Naive thymus-derived CD4-positive, alpha-beta T cell (primary cell): Measurements from ENCODE around the gene SLC25A39. TPM values are rescaled to one million over a fixed set of nuclear protein-coding genes. Genes with fewer than 3 reads are reported as not detected.

Experiments used
- ATAC-seq: fragments of 150-1000 bp; cut with Tn5 transposase; 2 replicates; pipeline ENCODE4 v1.10.0; 2021; ENCODE audit warnings: mild to moderate bottlenecking, moderate library complexity
- CTCF ChIA-PET: fragments of 350-600 bp; sonication (Branson Sonifier 250); formaldehyde crosslinking; loops from one replicate; lab custom pipeline; 2021; ENCODE audit warnings: antibody characterized with exemption; lab: Charles Lee
- POLR2A ChIA-PET: fragments of 350-600 bp; sonication (Branson Sonifier 250); formaldehyde crosslinking; loops from one replicate; lab custom pipeline; 2021; ENCODE audit warnings: antibody characterized with exemption, inconsistent platforms; lab: Charles Lee
- DNase-seq, 9 donors: peaks; one replicate each; pipeline versions ENCODE4 v3.0.0 to v3.0.0-alpha.2; 2020 to 2022; ENCODE audit warnings: mixed read lengths in 1 of 9
- H3K27ac ChIP-seq: one replicate; pipeline ENCODE4 v1.7.0; 2013; ENCODE audit warnings: mild to moderate bottlenecking, low read depth, low read length, moderate library complexity
- H3K27me3 ChIP-seq, 2 donors: one replicate each; pipeline ENCODE4 v1.7.0; 2013; ENCODE audit warnings: low read length in 2 of 2, mild to moderate bottlenecking in 2 of 2, moderate library complexity in 2 of 2; ENCODE audit not compliant: control insufficient read depth in 2 of 2, insufficient read depth in 2 of 2
- H3K36me3 ChIP-seq, 3 experiments: 1 replicate in 2 of 3; 2 replicates in 1 of 3; pipeline ENCODE4 v1.7.0; 2013; ENCODE audit warnings: low read length in 3 of 3, mild to moderate bottlenecking in 3 of 3, moderate library complexity in 1 of 3; ENCODE audit not compliant: insufficient read depth in 3 of 3, control insufficient read depth in 2 of 3
- H3K4me1 ChIP-seq, 2 donors: one replicate each; pipeline ENCODE4 v1.7.0; 2013; ENCODE audit warnings: low read length in 2 of 2, mild to moderate bottlenecking in 2 of 2, moderate library complexity in 1 of 2; ENCODE audit not compliant: control insufficient read depth in 2 of 2, insufficient read depth in 2 of 2
- H3K4me3 ChIP-seq: 2 replicates; pipeline ENCODE4 v1.7.0; 2013; ENCODE audit warnings: mild to moderate bottlenecking, low read length
- H3K9me3 ChIP-seq, 3 experiments: 1 replicate in 2 of 3; 2 replicates in 1 of 3; pipeline ENCODE4 v1.7.0; 2013; ENCODE audit warnings: low read length in 3 of 3; ENCODE audit not compliant: control insufficient read depth in 2 of 3
- H3K27ac Mint-ChIP-seq, 9 donors: one replicate each; pipeline ENCODE4 v1.8.0; 2020 to 2022; ENCODE audit warnings: mixed read lengths in 9 of 9, mild to moderate bottlenecking in 8 of 9, moderate library complexity in 5 of 9, inconsistent platforms in 2 of 9
- H3K27me3 Mint-ChIP-seq, 5 donors: one replicate each; pipeline ENCODE4 v1.8.0; 2021 to 2022; ENCODE audit warnings: mixed read lengths in 5 of 5, mild to moderate bottlenecking in 1 of 5
- H3K36me3 Mint-ChIP-seq, 5 donors: one replicate each; pipeline ENCODE4 v1.8.0; 2020 to 2022; ENCODE audit warnings: mixed read lengths in 5 of 5, mild to moderate bottlenecking in 3 of 5, inconsistent platforms in 1 of 5
- H3K4me1 Mint-ChIP-seq, 7 donors: one replicate each; pipeline ENCODE4 v1.8.0; 2020 to 2022; ENCODE audit warnings: mixed read lengths in 7 of 7, mild to moderate bottlenecking in 3 of 7, inconsistent platforms in 1 of 7
- H3K4me3 Mint-ChIP-seq, 10 donors: one replicate each; pipeline ENCODE4 v1.8.0; 2020 to 2022; ENCODE audit warnings: mild to moderate bottlenecking in 10 of 10, mixed read lengths in 10 of 10, moderate library complexity in 6 of 10, inconsistent platforms in 2 of 10
- H3K9me3 Mint-ChIP-seq, 11 donors: one replicate each; pipeline ENCODE4 v1.8.0; 2020 to 2022; ENCODE audit warnings: mixed read lengths in 11 of 11, mild to moderate bottlenecking in 4 of 11, inconsistent platforms in 1 of 11, moderate library complexity in 1 of 11
- intact Hi-C, 2 donors: fragments of 100-400 bp; cut with micrococcal nuclease; formaldehyde crosslinking; loops; one replicate each; pipeline ENCODE4 v1.15.1; 2023
- polyA plus RNA-seq, 2 donors: library from polyadenylated mRNA; unstranded; fragments of 300-500 nt; fragmentation: Illumina TruSeq; gene quantifications; one replicate each; pipeline ENCODE4 v1.2.3, GENCODE V29; 2021
- total RNA-seq, 6 experiments: library from RNA in 5 of 6; stranded (reverse) in 5 of 6; gene quantifications; 1 replicate in 5 of 6; 2 replicates in 1 of 6; pipeline ENCODE4 v1.2.3 and lab custom pipeline; 2021 to 2026

SLC25A39 gene
- total and polyA plus RNA-seq, 7 experiments from 2014 or later = 75.4 to 155 (median 104) TPM

- DNase-seq (no peak), ATAC-seq (no peak)
- peaks cover 0 to 50% (median 12%) of the 10 kb centered on the region in 5 donors for H3K27me3 Mint-ChIP-seq
- no peaks in the 10 kb centered on the region for H3K9me3 Mint-ChIP-seq
- H3K4me3 Mint-ChIP-seq = no peak overlapping the region
- peaks cover 6 to 13% (median 8%) of the 10 kb centered on the region in 7 donors for H3K4me1 Mint-ChIP-seq
- no peaks in the 10 kb centered on the region for H3K36me3 Mint-ChIP-seq
- Histone ChIP-seq H3K4me3 (no peak overlapping the region), H3K27me3 (no peaks in the 10 kb centered on the region), H3K4me1 (no peaks in the 10 kb centered on the region), H3K9me3 (no peaks in the 10 kb centered on the region), H3K27ac (no peak overlapping the region), H3K36me3 (no peaks in the 10 kb centered on the region)
- CTCF ChIA-PET = no interaction called here
- POLR2A ChIA-PET = interaction anchor here (0.6 kb wide), 2 partner anchors 26 to 454 kb away, joined by 3 read pairs; no protein-coding TSS in a partner anchor
- intact Hi-C loops = no loop called here
- no peak overlapping the region for H3K27ac Mint-ChIP-seq
Observed at GRCh38 chr17:44360826-44361225, 36.2 kb upstream of the SLC25A39 start.

GRCh38 chr17:44360144-44360533, 35.5 kb upstream of the SLC25A39 start:
- ChIA-PET CTCF (no interaction called here), POLR2A (no interaction called here)
- no peak overlapping the region for H3K27ac ChIP-seq
- Mint-ChIP-seq H3K4me3 (no peak overlapping the region), H3K27ac (no peak overlapping the region), H3K36me3 (no peaks in the 10 kb centered on the region), H3K27me3 (peaks cover 0 to 48% (median 7%) of the 10 kb centered on the region in 5 donors), H3K9me3 (no peaks in the 10 kb centered on the region), H3K4me1 (peaks cover 7 to 13% (median 9%) of the 10 kb centered on the region in 7 donors)
- ATAC-seq = no peak
- intact Hi-C loops = no loop called here
- H3K27me3 ChIP-seq = no peaks in the 10 kb centered on the region
- no peak overlapping the region for H3K4me3 ChIP-seq
- no peak for DNase-seq
- no peaks in the 10 kb centered on the region for H3K4me1 ChIP-seq
- H3K9me3 ChIP-seq = no peaks in the 10 kb centered on the region
- no peaks in the 10 kb centered on the region for H3K36me3 ChIP-seq

- no peak for ATAC-seq
- Histone ChIP-seq H3K27me3 (no peaks in the 10 kb centered on the region), H3K9me3 (no peaks in the 10 kb centered on the region), H3K27ac (no peak overlapping the region), H3K36me3 (no peaks in the 10 kb centered on the region), H3K4me3 (no peak overlapping the region), H3K4me1 (no peaks in the 10 kb centered on the region)
- CTCF ChIA-PET = no interaction called here
- H3K9me3 Mint-ChIP-seq = no peaks in the 10 kb centered on the region
- POLR2A ChIA-PET = no interaction called here
- DNase-seq = no peak
- H3K36me3 Mint-ChIP-seq = no peaks in the 10 kb centered on the region
- H3K27ac Mint-ChIP-seq = no peak overlapping the region
- H3K4me3 Mint-ChIP-seq = no peak overlapping the region
- intact Hi-C loops = no loop called here
- H3K4me1 Mint-ChIP-seq = peaks cover 7 to 13% (median 8%) of the 10 kb centered on the region in 7 donors
- peaks cover 0 to 44% (median 1%) of the 10 kb centered on the region in 5 donors for H3K27me3 Mint-ChIP-seq
Observed at GRCh38 chr17:44359458-44360143, 35.0 kb upstream of the SLC25A39 start.

- Histone ChIP-seq H3K4me3 (no peak overlapping the region), H3K36me3 (no peaks in the 10 kb centered on the region), H3K27ac (no peak overlapping the region), H3K4me1 (no peaks in the 10 kb centered on the region), H3K27me3 (no peaks in the 10 kb centered on the region), H3K9me3 (no peaks in the 10 kb centered on the region)
- ATAC-seq (no peak), DNase-seq (no peak)
- Mint-ChIP-seq H3K9me3 (no peaks in the 10 kb centered on the region), H3K4me3 (no peak overlapping the region), H3K27me3 (peaks cover 0 to 40% (median 0%) of the 10 kb centered on the region in 5 donors), H3K4me1 (peaks cover 7 to 10% (median 8%) of the 10 kb centered on the region in 7 donors), H3K27ac (peak overlapping the region in 3 of 9 donors; percentile 8 to 52 (median 12)), H3K36me3 (no peaks in the 10 kb centered on the region)
- CTCF ChIA-PET = interaction anchor here (0.5 to 1.2 kb wide), 2 partner anchors 14 to 98 kb away, joined by 3 to 4 read pairs; partner anchors contain the start of gene GRN
- POLR2A ChIA-PET = no interaction called here
- intact Hi-C loops = no loop called here
Observed at GRCh38 chr17:44359006-44359405, 34.4 kb upstream of the SLC25A39 start.

- Histone ChIP-seq H3K36me3 (no peaks in the 10 kb centered on the region), H3K27me3 (no peaks in the 10 kb centered on the region), H3K27ac (no peak overlapping the region), H3K9me3 (no peaks in the 10 kb centered on the region), H3K4me1 (no peaks in the 10 kb centered on the region), H3K4me3 (no peak overlapping the region)
- Mint-ChIP-seq H3K36me3 (peaks cover 0 to under 1% (median 0%) of the 10 kb centered on the region in 5 donors), H3K27me3 (peaks cover 0 to 37% (median 0%) of the 10 kb centered on the region in 5 donors), H3K27ac (no peak overlapping the region), H3K9me3 (no peaks in the 10 kb centered on the region), H3K4me1 (peaks cover 5 to 9% (median 8%) of the 10 kb centered on the region in 7 donors), H3K4me3 (no peak overlapping the region)
- DNase-seq = no peak
- ChIA-PET POLR2A (interaction anchor here (0.6 kb wide), 1 partner anchor 673 kb away, joined by 3 read pairs; no protein-coding TSS in a partner anchor), CTCF (interaction anchor here (1.1 to 1.2 kb wide), 2 partner anchors 9 to 13 kb away, joined by 3 to 4 read pairs; partner anchors contain the start of gene GRN)
- intact Hi-C loops = no loop called here
- ATAC-seq = no peak
Observed at GRCh38 chr17:44358066-44358465, 33.4 kb upstream of the SLC25A39 start.

GRCh38 chr17:44356241-44356640, 31.6 kb upstream of the SLC25A39 start:
- no peaks in the 10 kb centered on the region for H3K9me3 Mint-ChIP-seq
- H3K36me3 ChIP-seq = peaks cover 0 to 13% (median 0%) of the 10 kb centered on the region in 3 experiments
- H3K4me1 Mint-ChIP-seq = peaks cover 5 to 12% (median 9%) of the 10 kb centered on the region in 7 donors
- no peaks in the 10 kb centered on the region for H3K4me1 ChIP-seq
- H3K27ac ChIP-seq = no peak overlapping the region
- no peaks in the 10 kb centered on the region for H3K9me3 ChIP-seq
- H3K27me3 Mint-ChIP-seq = peaks cover 0 to 25% (median 0%) of the 10 kb centered on the region in 5 donors
- intact Hi-C loops = no loop called here
- peak overlapping the region in 1 of 10 donors; percentile 71 for H3K4me3 Mint-ChIP-seq
- ChIA-PET CTCF (interaction anchor here (0.8 to 1.4 kb wide), 2 partner anchors 9 to 11 kb away, joined by 3 to 6 read pairs; partner anchors contain the start of gene GRN), POLR2A (no interaction called here)
- DNase-seq = no peak
- no peak for ATAC-seq
- no peak overlapping the region for H3K27ac Mint-ChIP-seq
- no peaks in the 10 kb centered on the region for H3K27me3 ChIP-seq
- peaks cover 0 to 4% (median 0%) of the 10 kb centered on the region in 5 donors for H3K36me3 Mint-ChIP-seq
- H3K4me3 ChIP-seq = no peak overlapping the region
